Activated CD4-positive, alpha-beta memory T cell treated with anti-CD3 and anti-CD28 coated beads for 36 hours (primary cell): ENCODE measurements around the gene CHCHD3. TPM values are rescaled to one million over a fixed set of nuclear protein-coding genes. Genes with fewer than 3 reads are reported as not detected.

Experiments
- CTCF ChIA-PET: fragments of 350-600 bp; sonication (Branson Sonifier 250); formaldehyde crosslinking; loops from one replicate; lab custom pipeline; 2021; ENCODE audit warnings: antibody characterized with exemption, inconsistent platforms; lab: Charles Lee
- POLR2A ChIA-PET: fragments of 350-600 bp; sonication (Branson Sonifier 250); formaldehyde crosslinking; loops from one replicate; lab custom pipeline; 2021; ENCODE audit warnings: antibody characterized with exemption; lab: Charles Lee
- DNase-seq: peaks from one replicate; pipeline ENCODE4 v3.0.0-alpha.2; 2020
- H3K27ac Mint-ChIP-seq: one replicate; pipeline ENCODE4 v1.8.0; 2021; ENCODE audit warnings: mixed read lengths
- H3K27me3 Mint-ChIP-seq: one replicate; pipeline ENCODE4 v1.8.0; 2021; ENCODE audit warnings: mixed read lengths
- H3K36me3 Mint-ChIP-seq: one replicate; pipeline ENCODE4 v1.8.0; 2021; ENCODE audit warnings: mixed read lengths
- H3K4me1 Mint-ChIP-seq: one replicate; pipeline ENCODE4 v1.8.0; 2021; ENCODE audit warnings: low read depth, mixed read lengths
- H3K4me3 Mint-ChIP-seq: one replicate; pipeline ENCODE4 v1.8.0; 2021; ENCODE audit warnings: mild to moderate bottlenecking, mixed read lengths
- H3K9me3 Mint-ChIP-seq: one replicate; pipeline ENCODE4 v1.8.0; 2021; ENCODE audit warnings: mixed read lengths
- intact Hi-C: fragments of 100-400 bp; cut with micrococcal nuclease; formaldehyde crosslinking; loops from one replicate; pipeline ENCODE4 v1.15.1; 2023
- total RNA-seq, 2 experiments: library from RNA; stranded (reverse); gene quantifications; one replicate each; pipeline ENCODE4 v1.2.3, GENCODE V29; 2021

Gene CHCHD3
- 10 to 100 TPM; 49.6 to 51.0 TPM for total RNA-seq

DNA sequence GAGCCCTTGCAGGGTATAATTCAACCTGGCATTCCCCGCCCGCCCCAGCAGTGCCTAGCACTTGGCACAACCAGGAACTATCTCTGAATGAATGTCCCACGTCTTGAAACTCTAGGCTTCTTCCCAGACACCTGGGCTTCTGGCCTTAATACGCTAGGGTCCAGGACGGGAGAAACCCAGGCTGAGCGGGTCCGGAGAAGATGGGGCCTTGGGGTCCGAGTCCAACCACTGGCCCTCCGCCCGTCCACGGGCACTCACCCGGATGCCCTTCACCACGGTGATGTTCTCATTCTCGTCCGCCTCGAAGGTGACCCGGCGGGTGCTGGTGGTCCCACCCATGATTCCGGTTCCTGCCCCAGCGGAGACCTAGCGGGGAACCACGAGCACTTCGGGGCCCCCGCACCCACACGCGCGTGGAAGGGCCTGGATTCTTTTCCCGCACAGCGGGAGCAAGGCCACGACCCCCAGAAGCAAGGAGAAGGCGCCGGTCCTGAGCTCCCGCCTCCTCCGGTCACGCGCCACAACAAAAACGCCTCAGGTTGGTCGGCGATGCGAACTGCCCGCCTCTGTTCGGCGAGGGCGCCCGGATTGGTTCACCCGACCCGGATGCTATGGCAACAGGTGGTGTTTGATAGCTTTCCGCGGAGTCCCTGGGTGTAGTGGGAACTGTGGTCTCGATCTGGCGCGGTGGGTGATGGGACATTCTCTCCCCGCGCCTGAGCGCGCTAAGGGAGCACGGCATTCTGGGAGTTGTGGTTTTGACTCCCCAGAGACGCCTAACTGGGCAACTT lies at the start of gene CHCHD3:
Gene CHCHD3, minus strand, starts transcription at position 492 of the 791 bp plus-strand sequence. Its CDS starts 153 bp downstream, at position 339.
- Mint-ChIP-seq H3K27me3 (no peaks in the 10 kb centered on the region), H3K36me3 (peaks cover 7% of the 10 kb centered on the region), H3K4me1 (peaks cover 23% of the 10 kb centered on the region), H3K4me3 (peak within 1 kb of the TSS; percentile 88), H3K27ac (peak within 1 kb of the TSS; percentile 87), H3K9me3 (no peaks in the 10 kb centered on the region)
- DNase-seq, result peak; percentile 98
- CTCF ChIA-PET, result no interaction called here
- intact Hi-C loops, result loop anchor here (1.0 to 10.0 kb wide), 5 partner anchors 172 to 1045 kb away; partner anchors contain the start of genes EXOC4 and LRGUK
- POLR2A ChIA-PET, result interaction anchor here (0.5 to 1.0 kb wide), 2 partner anchors 9 to 171 kb away, joined by 3 read pairs; partner anchors contain the start of gene EXOC4

DNA sequence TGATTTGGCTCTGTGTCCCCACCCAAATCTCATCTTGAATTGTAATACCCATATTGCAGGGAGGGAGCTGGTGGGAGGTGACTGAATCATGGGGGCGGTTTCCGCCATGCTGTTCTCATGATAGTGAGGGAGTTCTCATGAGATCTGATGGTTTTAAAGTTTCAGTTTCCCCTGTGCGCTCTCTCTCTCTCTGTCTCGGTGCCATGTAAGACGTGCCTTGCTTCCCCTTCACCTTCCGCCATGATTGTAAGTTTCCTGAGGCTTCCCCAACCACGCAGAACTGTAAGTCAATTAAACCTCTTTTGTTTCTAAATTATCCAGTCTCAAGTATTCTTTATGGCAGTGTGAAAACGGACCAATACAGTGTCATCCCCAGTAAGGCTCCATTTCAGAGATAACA lies 48.3 kb upstream of the CHCHD3 start:
- ChIA-PET CTCF (no interaction called here), POLR2A (no interaction called here)
- intact Hi-C loops, result no loop called here
- Mint-ChIP-seq H3K9me3 (no peaks in the 10 kb centered on the region), H3K27me3 (peaks cover 5% of the 10 kb centered on the region), H3K36me3 (no peaks in the 10 kb centered on the region), H3K4me3 (no peak overlapping the region), H3K4me1 (no peaks in the 10 kb centered on the region), H3K27ac (no peak overlapping the region)
- DNase-seq, result no peak

DNA sequence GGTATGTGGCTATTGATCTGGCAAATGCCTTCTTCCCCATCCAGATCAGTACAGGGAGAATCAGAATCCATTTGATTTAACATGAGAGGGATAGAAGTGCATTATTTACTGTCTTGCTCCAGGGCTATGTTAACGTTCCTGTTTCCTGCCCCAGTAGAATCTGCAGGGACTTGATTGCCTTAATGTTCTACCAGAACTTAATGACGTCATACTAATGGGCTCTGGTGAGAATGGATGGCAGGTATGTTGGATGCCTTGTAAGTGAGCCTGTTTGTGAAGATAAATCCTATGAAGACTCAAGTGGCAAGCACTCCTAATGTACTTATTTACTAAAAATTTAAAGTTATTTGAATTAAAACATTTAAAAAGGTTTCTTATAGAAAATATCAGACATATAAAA lies 44.5 kb upstream of the CHCHD3 start:
- no peak overlapping the region for H3K27ac Mint-ChIP-seq
- H3K36me3 Mint-ChIP-seq, result no peaks in the 10 kb centered on the region
- no peaks in the 10 kb centered on the region for H3K4me1 Mint-ChIP-seq
- DNase-seq, result no peak
- H3K27me3 Mint-ChIP-seq, result peaks cover 8% of the 10 kb centered on the region
- intact Hi-C loops, result no loop called here
- no peaks in the 10 kb centered on the region for H3K9me3 Mint-ChIP-seq
- CTCF ChIA-PET, result no interaction called here
- no peak overlapping the region for H3K4me3 Mint-ChIP-seq
- POLR2A ChIA-PET, result no interaction called here

DNA sequence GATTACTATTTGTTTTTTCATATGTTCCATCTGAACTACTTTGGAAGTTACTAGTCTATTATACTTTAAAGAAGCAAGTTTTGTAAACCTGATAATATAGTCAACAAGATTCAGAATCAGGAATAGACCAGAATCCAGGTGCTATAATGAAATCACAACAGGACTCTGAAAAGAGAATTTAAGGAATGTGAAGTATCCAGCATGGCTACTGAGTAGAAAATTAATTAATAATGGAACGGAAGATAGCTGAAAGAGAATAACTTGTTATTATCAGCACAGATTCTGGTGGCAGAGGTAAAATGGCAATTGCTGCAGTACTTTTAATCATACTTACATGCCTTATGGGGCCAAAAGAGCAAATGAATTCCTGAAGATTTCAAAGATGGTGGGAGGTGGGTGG lies 43.1 kb upstream of the CHCHD3 start:
- ChIA-PET POLR2A (no interaction called here), CTCF (no interaction called here)
- no peaks in the 10 kb centered on the region for H3K4me1 Mint-ChIP-seq
- no peaks in the 10 kb centered on the region for H3K9me3 Mint-ChIP-seq
- intact Hi-C loops, result no loop called here
- H3K36me3 Mint-ChIP-seq, result no peaks in the 10 kb centered on the region
- peaks cover 8% of the 10 kb centered on the region for H3K27me3 Mint-ChIP-seq
- no peak overlapping the region for H3K27ac Mint-ChIP-seq
- DNase-seq, result no peak
- no peak overlapping the region for H3K4me3 Mint-ChIP-seq

DNA sequence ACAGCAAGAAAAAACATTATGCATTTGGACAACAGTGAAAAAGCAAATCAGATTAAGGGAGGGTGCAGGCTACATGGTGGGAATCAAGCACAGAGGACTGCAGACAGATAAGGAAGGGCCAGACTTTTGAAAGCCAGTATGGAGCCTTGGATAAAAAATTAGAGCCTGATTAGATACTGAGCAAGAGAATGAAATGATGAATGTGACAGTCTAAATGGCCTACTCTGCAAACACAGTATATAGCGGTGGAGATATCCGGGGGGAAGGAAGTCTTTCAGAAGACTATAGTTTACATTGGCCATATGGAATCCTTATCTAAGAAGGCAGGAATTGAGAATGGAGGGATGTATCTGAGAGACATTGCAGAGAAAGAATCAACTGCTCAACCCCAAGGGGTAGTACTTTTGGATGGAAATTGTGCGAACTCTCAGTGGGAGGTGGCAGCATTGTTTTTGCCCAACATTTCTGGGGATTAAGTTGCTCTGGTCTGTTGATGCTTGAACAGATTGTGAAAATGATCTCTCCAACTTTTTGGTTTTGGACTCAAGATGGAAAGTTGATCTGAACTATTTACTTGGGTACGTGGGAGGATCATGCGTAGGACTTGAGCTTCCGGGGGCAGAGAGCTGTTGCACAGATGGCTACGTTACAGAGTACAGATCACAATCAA lies 39.4 kb upstream of the CHCHD3 start:
- Mint-ChIP-seq H3K27me3 (peaks cover 6% of the 10 kb centered on the region), H3K36me3 (no peaks in the 10 kb centered on the region), H3K4me1 (no peaks in the 10 kb centered on the region), H3K4me3 (no peak overlapping the region), H3K9me3 (no peaks in the 10 kb centered on the region), H3K27ac (no peak overlapping the region)
- ChIA-PET POLR2A (no interaction called here), CTCF (no interaction called here)
- intact Hi-C loops, result no loop called here
- no peak for DNase-seq

DNA sequence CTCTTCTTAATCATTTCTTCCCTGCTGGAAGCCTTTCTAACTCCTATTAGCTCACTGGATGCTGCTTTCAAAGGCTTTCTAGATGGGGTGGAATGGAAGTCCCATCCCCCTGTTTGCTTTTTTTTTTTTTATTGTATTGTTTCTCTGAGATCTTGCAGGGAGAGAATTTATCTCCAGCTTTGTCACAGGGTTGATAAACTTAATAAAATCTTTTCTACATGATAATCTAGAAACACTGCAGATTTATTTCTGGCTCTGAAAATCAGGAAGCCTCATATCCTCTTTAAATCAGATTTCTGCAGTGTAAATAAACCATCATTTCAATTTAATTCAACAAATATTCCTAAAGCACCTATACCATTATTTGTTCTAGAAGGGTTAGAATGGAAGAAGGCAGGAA lies 37.2 kb upstream of the CHCHD3 start:
- Mint-ChIP-seq H3K4me1 (no peaks in the 10 kb centered on the region), H3K4me3 (no peak overlapping the region), H3K36me3 (no peaks in the 10 kb centered on the region), H3K9me3 (no peaks in the 10 kb centered on the region), H3K27ac (no peak overlapping the region), H3K27me3 (no peaks in the 10 kb centered on the region)
- DNase-seq, result no peak
- intact Hi-C loops, result no loop called here
- POLR2A ChIA-PET, result no interaction called here
- CTCF ChIA-PET, result no interaction called here

DNA sequence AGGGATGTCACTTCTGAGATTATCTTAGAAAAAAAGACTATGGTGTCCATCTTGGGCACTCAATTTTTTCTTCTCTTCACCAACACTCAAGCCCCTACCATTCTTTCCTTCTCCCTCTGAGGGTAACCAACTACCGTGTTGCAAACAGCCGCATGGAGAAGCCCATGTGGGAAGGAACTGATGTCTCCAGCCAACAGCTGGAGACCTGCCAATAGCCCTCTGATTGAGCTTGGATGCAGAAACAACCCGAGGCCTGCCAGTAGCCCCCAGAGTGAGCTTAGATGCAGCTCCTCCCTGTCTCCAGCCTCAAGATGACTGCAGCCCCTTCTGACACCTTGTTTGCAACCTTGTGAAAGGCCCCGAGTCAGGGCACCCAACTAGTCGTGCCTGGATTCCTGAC lies 36.4 kb upstream of the CHCHD3 start:
- no peak overlapping the region for H3K4me3 Mint-ChIP-seq
- no peak overlapping the region for H3K27ac Mint-ChIP-seq
- POLR2A ChIA-PET, result no interaction called here
- H3K9me3 Mint-ChIP-seq, result no peaks in the 10 kb centered on the region
- CTCF ChIA-PET, result no interaction called here
- peaks cover 1% of the 10 kb centered on the region for H3K27me3 Mint-ChIP-seq
- intact Hi-C loops, result no loop called here
- no peaks in the 10 kb centered on the region for H3K36me3 Mint-ChIP-seq
- no peak for DNase-seq
- no peaks in the 10 kb centered on the region for H3K4me1 Mint-ChIP-seq

DNA sequence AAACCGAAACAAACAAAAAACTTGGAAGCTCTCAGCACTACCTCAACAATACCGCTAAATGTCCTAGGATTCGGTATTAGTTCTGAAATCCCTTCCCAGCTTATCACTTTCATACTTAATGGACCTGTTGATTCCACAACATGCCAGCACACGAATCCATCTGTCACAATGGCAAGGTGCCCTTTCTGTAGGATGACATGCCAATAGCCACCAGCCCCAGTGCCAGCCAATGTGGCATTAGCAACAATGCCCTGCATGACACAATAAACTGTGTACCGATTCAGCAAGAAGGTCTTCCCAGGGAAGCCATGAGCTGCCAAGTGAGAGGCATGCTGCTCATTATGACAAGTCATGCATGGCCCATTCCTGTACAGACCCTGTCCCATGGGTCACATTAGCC lies 35.6 kb upstream of the CHCHD3 start:
- Mint-ChIP-seq H3K27me3 (peaks cover 7% of the 10 kb centered on the region), H3K9me3 (no peaks in the 10 kb centered on the region), H3K36me3 (no peaks in the 10 kb centered on the region), H3K4me3 (no peak overlapping the region), H3K27ac (no peak overlapping the region), H3K4me1 (no peaks in the 10 kb centered on the region)
- POLR2A ChIA-PET, result no interaction called here
- intact Hi-C loops, result no loop called here
- DNase-seq, result no peak
- CTCF ChIA-PET, result no interaction called here

DNA sequence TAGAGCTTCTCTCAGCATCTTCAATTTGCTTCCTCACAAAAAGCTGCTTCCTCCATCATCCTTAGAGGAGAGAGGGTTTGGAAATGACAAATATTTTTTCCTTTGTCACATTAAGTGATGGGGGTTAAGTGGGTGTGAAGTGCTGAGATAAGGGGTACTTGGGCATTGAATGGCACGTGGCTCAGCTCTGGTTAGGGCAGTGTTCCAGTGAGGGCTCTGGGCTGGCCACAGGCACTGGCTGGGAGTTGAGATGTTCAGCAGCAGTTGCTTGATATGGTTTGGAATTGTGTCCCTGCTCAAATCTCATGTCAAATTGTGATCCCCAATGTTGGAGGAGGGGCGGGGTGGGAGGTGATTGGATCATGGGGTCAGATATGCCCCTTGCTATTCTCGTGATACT lies 33.7 kb upstream of the CHCHD3 start:
- intact Hi-C loops, result no loop called here
- Mint-ChIP-seq H3K9me3 (no peaks in the 10 kb centered on the region), H3K27ac (no peak overlapping the region), H3K36me3 (peaks cover 2% of the 10 kb centered on the region), H3K27me3 (peaks cover 11% of the 10 kb centered on the region), H3K4me3 (no peak overlapping the region), H3K4me1 (no peaks in the 10 kb centered on the region)
- no peak for DNase-seq
- CTCF ChIA-PET, result no interaction called here
- POLR2A ChIA-PET, result no interaction called here

DNA sequence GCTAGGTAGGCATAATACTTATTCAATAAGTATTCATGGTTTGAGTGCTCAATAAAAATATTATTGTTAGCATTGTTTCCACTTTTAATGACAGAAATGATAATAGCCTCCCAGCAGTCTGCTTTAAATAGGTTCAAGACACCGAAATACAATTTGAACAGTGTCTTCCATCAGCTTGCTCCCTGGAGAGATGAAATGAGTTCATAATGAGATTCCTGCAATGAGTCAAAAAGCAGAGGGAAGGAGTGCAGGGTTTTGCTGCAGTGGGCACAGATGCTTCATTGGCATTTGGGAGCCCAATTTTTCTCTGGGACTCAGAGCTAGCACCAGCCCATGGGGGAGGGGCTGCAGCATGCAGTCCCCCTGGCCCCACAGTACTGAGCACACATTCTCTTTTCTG lies 32.6 kb upstream of the CHCHD3 start:
- CTCF ChIA-PET, result no interaction called here
- POLR2A ChIA-PET, result no interaction called here
- Mint-ChIP-seq H3K27ac (no peak overlapping the region), H3K36me3 (peaks cover 2% of the 10 kb centered on the region), H3K4me3 (no peak overlapping the region), H3K27me3 (peaks cover 15% of the 10 kb centered on the region), H3K4me1 (no peaks in the 10 kb centered on the region), H3K9me3 (no peaks in the 10 kb centered on the region)
- DNase-seq, result no peak
- intact Hi-C loops, result no loop called here

DNA sequence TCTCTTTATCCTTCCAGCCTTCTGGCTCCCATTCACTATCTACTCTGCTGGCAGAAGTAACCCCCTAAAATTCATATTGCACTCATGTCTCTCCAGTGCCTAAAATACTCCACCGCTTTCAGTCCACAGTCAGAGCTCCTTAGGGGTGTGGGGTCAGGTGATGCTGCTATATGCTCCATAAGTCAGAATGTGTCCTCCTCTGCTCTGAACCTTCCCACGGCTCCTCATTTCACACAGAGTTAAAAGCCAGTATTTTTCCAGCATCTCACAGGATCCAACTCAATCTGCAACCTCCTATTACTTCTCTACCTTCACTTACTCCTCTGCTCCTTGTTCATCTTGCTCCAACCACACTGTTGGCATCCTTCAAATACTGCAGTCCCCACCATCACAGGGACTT lies 31.1 kb upstream of the CHCHD3 start:
- POLR2A ChIA-PET, result no interaction called here
- CTCF ChIA-PET, result no interaction called here
- H3K27ac Mint-ChIP-seq, result no peak overlapping the region
- peaks cover 23% of the 10 kb centered on the region for H3K27me3 Mint-ChIP-seq
- intact Hi-C loops, result no loop called here
- H3K9me3 Mint-ChIP-seq, result no peaks in the 10 kb centered on the region
- peaks cover 4% of the 10 kb centered on the region for H3K36me3 Mint-ChIP-seq
- no peak for DNase-seq
- no peak overlapping the region for H3K4me3 Mint-ChIP-seq
- H3K4me1 Mint-ChIP-seq, result no peaks in the 10 kb centered on the region

DNA sequence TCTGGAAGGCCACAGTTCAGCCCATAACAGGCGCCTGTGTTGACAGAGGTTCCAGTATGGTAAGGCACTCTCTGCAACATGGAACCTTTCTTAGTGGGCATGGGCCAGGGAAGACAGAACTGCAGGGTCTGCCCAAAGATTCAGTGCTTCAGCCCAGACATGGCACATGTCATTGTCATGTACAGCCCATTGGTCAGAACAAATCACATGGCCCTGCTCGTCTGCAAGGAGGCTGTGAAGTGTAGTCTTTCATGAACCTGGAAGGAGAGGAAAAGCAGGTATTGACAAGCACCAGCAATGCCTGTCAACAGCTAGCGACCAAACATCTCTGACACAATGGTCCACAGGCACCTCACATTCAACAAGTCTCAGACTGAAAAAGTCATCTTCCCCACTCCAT lies 30.4 kb upstream of the CHCHD3 start:
- no peaks in the 10 kb centered on the region for H3K4me1 Mint-ChIP-seq
- H3K4me3 Mint-ChIP-seq, result no peak overlapping the region
- no peaks in the 10 kb centered on the region for H3K9me3 Mint-ChIP-seq
- peaks cover 23% of the 10 kb centered on the region for H3K27me3 Mint-ChIP-seq
- DNase-seq, result no peak
- intact Hi-C loops, result no loop called here
- H3K36me3 Mint-ChIP-seq, result peaks cover 4% of the 10 kb centered on the region
- CTCF ChIA-PET, result no interaction called here
- POLR2A ChIA-PET, result no interaction called here
- H3K27ac Mint-ChIP-seq, result no peak overlapping the region
